Neural crest cell (in vitro differentiated cells): Measurements from ENCODE around the gene EIF2S1. TPM values are rescaled to one million over a fixed set of nuclear protein-coding genes. Genes with fewer than 3 reads are reported as not detected.

Source experiments
- DNase-seq: peaks from one replicate; pipeline ENCODE4 v3.0.0; 2021; ENCODE audit warnings: low read depth, mixed read lengths, low spot score
- H3K27ac Mint-ChIP-seq: one replicate; pipeline ENCODE4 v1.8.0; 2021; ENCODE audit warnings: mild to moderate bottlenecking, mixed read lengths; ENCODE audit not compliant: unreplicated experiment
- H3K27me3 Mint-ChIP-seq: 2 replicates; pipeline ENCODE4 v1.8.0; 2021; ENCODE audit warnings: low read depth, mild to moderate bottlenecking, mixed read lengths
- H3K36me3 Mint-ChIP-seq: 2 replicates; pipeline ENCODE4 v1.8.0; 2021; ENCODE audit warnings: low read depth, mild to moderate bottlenecking, mixed read lengths
- H3K4me1 Mint-ChIP-seq: 2 replicates; pipeline ENCODE4 v1.8.0; 2021; ENCODE audit warnings: mixed read lengths
- H3K4me3 Mint-ChIP-seq: one replicate; pipeline ENCODE4 v1.8.0; 2021; ENCODE audit warnings: mild to moderate bottlenecking, mixed read lengths
- H3K9me3 Mint-ChIP-seq: 2 replicates; pipeline ENCODE4 v1.8.0; 2021; ENCODE audit warnings: mixed read lengths
- total RNA-seq: library from RNA; stranded (reverse); gene quantifications from 2 replicates; pipeline ENCODE4 v1.2.1, GENCODE V29; 2021
- TF ChIP-seq, protein P1 (sequence below): fragments of 200-600 bp; sonication (generic); conservative IDR thresholded peaks from 2 replicates; pipeline ENCODE4 v1.5.0; 2021; ENCODE audit warnings: antibody characterized with exemption, mild to moderate bottlenecking

Gene EIF2S1
- total RNA-seq, 1 donor from 2014 or later, result 115 TPM

DNA sequence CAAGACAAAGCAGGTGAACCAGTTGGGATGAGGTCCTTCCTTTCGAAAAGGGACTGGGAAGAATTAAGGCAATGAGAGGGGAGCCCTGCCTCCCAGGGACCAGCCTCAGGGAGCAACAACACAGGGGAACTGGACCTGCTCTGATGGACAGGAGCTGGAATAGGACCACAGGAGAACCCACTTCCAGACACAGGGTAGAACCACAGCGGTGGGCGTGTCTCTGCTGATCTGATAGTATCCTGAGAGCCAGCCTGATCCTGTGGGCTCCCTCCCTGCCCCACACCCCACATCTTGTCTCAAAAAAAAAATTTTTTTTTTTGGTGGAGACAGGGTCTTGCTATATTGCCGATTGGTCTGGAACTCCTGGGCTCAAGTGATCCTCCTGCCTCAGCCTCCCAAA, 65.5 kb downstream of the EIF2S1 start:
- no peaks in the 10 kb centered on the region for H3K9me3 Mint-ChIP-seq
- H3K36me3 Mint-ChIP-seq, result no peaks in the 10 kb centered on the region
- no peak overlapping the region for H3K4me3 Mint-ChIP-seq
- TF ChIP-seq, protein P1, sequence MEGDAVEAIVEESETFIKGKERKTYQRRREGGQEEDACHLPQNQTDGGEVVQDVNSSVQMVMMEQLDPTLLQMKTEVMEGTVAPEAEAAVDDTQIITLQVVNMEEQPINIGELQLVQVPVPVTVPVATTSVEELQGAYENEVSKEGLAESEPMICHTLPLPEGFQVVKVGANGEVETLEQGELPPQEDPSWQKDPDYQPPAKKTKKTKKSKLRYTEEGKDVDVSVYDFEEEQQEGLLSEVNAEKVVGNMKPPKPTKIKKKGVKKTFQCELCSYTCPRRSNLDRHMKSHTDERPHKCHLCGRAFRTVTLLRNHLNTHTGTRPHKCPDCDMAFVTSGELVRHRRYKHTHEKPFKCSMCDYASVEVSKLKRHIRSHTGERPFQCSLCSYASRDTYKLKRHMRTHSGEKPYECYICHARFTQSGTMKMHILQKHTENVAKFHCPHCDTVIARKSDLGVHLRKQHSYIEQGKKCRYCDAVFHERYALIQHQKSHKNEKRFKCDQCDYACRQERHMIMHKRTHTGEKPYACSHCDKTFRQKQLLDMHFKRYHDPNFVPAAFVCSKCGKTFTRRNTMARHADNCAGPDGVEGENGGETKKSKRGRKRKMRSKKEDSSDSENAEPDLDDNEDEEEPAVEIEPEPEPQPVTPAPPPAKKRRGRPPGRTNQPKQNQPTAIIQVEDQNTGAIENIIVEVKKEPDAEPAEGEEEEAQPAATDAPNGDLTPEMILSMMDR, result no peak
- no peaks in the 10 kb centered on the region for H3K27me3 Mint-ChIP-seq
- DNase-seq, result no peak
- peaks cover 15% of the 10 kb centered on the region for H3K4me1 Mint-ChIP-seq
- no peak overlapping the region for H3K27ac Mint-ChIP-seq

DNA sequence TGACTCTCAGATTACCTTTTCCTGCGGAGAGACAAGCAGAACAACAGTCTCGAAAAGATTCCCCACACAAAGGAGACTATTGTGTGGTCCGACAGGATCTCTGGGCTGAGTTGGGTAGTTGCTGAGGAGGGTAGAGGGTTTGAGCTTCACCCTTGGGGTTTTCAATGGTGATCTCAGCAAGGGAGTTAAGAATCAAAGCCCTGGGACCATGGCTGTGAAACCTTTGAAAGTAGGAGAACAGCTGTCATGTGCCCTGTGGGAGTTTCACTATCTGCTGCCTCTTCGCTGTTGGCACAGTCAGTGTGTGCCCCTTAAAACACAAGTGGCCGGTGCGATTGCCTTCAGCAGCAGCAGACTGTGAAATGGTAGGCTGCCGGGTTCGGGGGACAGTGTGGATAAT, 66.0 kb downstream of the EIF2S1 start:
- Mint-ChIP-seq H3K27ac (no peak overlapping the region), H3K4me1 (peaks cover 15% of the 10 kb centered on the region), H3K36me3 (no peaks in the 10 kb centered on the region), H3K4me3 (no peak overlapping the region), H3K27me3 (no peaks in the 10 kb centered on the region), H3K9me3 (no peaks in the 10 kb centered on the region)
- no peak for DNase-seq
- TF ChIP-seq, protein P1, result no peak

DNA sequence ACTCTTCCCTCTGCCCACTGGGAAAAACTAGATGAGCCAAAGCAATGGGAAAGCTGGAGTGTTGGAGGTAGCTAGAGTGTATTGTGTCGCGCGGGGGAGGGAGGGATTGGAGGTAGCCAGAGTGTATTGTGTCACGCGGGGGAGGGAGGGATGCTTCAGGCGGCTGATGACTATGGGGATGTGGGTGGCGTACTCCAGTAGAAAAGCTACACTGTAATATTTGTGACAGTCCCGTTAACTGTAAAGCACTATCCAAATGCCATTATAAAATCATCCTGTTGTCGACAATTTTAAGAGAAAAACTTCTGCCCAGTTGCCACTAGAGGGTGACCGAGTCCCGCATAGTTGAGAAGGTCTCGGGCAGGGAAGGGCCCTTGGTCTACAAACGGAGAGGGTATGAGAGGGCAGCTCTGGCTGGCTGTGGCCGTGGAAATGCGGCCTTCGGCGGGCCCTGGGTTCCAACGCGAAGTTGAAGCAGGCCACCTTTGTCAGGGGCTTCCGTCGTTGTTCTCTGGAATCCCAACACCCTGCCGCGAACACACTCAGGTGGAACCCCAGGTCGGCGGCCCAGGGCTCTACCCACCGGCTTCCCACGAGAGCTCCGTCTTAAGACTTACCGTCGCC, 67.0 kb downstream of the EIF2S1 start:
- Mint-ChIP-seq H3K4me3 (peak overlapping the region; percentile 25), H3K9me3 (no peaks in the 10 kb centered on the region), H3K4me1 (peaks cover 15% of the 10 kb centered on the region), H3K27me3 (no peaks in the 10 kb centered on the region), H3K27ac (peak overlapping the region; percentile 6), H3K36me3 (no peaks in the 10 kb centered on the region)
- TF ChIP-seq, protein P1, result peak; percentile 88
- peak; percentile 71 for DNase-seq

DNA sequence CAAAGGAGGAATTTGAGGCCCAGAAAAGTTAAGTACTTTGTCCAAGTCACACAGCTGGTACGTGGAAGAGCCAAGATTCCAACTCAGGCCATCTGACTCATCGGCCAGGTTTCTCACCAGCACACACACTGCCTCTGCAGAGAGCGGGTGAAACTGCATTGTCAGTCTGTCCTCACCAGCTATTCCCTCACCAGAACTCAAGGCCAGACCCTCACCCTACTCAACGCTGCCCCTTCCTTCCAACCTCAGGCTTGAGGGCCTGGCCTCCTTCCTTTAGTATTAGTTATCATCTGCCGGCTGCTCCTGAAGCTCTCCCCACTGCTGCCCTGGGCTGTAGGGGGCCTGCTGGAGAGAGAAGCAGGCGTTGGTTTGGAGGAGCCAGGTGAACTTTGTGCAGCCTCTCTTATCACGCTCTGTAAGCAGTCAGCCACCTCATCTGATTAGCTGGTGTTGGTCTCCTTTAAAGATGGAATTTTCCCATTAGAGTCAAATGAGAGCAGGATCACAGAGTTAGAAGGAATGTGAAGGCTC, 68.4 kb downstream of the EIF2S1 start:
- H3K4me1 Mint-ChIP-seq, result peaks cover 15% of the 10 kb centered on the region
- no peak overlapping the region for H3K27ac Mint-ChIP-seq
- no peak overlapping the region for H3K4me3 Mint-ChIP-seq
- H3K9me3 Mint-ChIP-seq, result no peaks in the 10 kb centered on the region
- DNase-seq, result no peak
- TF ChIP-seq, protein P1, result no peak
- H3K36me3 Mint-ChIP-seq, result no peaks in the 10 kb centered on the region
- no peaks in the 10 kb centered on the region for H3K27me3 Mint-ChIP-seq

DNA sequence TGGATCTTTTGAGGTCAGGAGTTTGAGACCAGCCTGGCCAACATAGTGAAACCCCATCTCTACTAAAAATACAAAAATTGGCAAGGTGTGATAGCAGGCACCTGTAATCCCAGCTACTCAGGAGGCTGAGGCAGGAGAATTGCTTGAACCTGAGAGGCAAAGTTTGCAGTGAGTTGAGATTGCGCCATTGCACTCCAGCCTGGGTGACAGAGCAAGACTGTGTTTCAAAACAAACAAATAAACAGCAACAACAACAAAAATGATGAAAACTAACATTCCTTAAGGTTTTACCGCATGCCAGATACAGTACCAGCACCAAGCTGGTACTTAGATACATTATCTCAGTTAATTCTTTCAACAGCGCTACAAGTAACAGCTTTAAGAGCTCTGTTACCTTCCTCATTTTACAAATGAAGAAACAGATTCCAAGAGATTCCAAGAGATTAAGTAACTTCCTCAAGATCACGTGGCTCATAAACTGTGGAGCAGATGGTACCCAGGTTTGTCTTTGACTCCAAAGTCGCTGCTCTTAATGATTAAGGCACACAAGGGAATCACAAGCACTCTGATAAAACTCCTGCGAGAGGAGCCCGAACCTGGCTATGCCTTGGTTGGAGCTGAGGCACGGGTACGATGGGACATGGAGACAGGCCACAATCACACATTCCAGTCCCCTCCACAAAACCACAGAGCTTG, 69.5 kb downstream of the EIF2S1 start:
- TF ChIP-seq, protein P1, result no peak
- Mint-ChIP-seq H3K27me3 (no peaks in the 10 kb centered on the region), H3K36me3 (no peaks in the 10 kb centered on the region), H3K9me3 (no peaks in the 10 kb centered on the region), H3K4me1 (peaks cover 15% of the 10 kb centered on the region), H3K27ac (no peak overlapping the region), H3K4me3 (no peak overlapping the region)
- DNase-seq, result no peak
